Suppressor macrophage treated with lipopolysaccharide for 1 hour (primary cell): ENCODE data around the gene ADAM15.

ENCODE experiments used
- DNase-seq, 3 donors: peaks; one replicate each; pipeline ENCODE4 v3.0.0-alpha.2; 2020 to 2022

Gene ADAM15

DNA sequence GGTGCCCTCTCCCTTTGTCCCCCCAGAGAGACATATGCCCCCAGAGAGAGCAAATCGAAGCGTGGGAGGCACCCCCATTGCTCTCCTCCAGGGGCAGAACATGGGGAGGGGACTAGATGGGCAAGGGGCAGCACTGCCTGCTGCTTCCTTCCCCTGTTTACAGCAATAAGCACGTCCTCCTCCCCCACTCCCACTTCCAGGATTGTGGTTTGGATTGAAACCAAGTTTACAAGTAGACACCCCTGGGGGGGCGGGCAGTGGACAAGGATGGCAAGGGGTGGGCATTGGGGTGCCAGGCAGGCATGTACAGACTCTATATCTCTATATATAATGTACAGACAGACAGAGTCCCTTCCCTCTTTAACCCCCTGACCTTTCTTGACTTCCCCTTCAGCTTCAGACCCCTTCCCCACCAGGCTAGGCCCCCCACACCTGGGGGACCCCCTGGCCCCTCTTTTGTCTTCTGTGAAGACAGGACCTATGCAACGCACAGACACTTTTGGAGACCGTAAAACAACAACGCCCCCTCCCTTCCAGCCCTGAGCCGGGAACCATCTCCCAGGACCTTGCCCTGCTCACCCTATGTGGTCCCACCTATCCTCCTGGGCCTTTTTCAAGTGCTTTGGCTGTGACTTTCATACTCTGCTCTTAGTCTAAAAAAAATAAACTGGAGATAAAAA, 35.9 kb downstream of the ADAM15 start:
- DNase-seq, result no peak

DNA sequence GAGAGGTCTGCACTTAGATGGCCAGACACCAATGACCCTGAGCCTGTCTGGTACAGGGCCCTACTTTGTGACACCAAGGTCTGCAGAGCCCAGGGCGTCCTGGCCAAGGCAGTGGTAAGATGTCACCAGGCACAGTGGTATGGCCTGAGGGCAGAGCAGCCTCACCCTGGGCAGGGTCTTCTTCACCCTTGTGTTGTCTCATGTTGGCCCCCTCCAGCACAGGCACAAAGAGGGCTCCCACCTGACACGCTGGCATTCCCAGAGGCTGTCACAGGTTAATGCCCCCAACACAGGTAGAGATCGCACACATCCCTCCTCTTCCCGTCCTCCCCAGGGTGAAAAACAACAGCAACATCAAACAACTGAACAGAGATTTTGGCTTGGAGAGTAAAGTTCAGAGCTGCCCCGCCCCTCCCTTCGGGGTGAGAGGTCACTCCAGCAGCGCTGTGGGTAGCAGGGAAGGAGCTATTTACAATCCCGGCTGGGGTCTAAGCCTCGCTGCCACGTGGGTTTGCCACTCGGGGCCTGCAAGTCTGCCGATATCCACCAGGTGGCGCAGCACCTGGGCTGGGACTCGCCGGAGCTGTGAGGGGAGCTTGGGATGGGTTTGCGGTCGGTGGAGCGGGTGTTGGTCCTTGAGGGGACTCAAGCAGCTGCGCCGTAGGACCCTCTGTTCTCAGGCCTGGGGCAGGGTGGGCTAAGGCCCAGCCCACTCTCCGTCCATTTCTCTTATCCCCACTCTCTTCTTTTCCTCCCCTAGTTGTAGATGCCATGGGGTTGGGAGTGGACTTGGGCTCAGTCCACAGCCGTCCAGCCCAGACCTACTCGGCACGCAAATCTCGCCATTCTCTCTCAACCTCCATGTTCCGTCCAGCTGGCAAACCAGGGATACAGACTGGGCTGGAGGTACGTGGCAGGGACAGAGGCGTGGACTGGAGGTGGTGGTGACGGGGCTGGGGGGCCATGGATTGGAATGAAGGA, 40.2 kb downstream of the ADAM15 start:
- DNase-seq, result peak; percentile 81 to 86 (median 86)

DNA sequence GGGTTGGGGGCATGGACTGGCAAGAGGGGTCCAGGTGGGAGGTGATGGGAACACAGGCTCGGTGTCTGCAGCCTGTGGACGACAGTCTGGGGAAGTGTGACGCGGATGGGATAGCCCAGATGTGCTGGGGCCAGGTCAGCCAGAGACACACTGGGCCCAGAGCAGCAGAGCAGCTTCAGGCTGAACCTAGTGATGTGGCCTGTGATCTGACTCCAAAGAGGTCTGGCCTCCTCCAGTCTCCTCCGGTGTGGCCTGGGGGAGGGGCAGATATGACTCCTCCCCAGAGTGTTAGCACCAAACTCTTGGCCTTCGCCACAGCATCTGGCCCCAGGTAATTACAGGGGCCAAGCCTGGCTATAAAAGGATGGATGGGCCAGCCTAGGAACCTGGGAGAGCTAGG, 41.0 kb downstream of the ADAM15 start:
- peak in 1 of 3 donors; percentile 17 for DNase-seq

DNA sequence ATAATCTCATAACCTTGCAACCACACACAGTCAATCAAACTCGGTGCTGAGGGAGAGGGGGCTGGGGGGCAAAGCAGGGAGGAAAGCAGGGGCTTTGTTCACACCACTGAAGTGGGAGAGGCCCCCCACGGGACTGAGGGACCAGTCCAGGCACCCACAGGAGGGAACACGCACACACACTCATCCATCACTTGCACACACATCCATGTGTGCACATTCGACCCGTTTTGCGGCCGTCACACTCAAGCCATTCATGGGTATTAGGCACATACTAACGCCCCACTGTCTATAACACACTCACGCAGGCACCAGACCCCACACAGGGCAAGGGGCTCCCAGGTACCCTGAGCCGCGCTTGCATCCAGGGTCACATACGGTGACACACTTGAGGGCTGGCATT, 41.5 kb downstream of the ADAM15 start:
- peak in 1 of 3 donors; percentile 5 for DNase-seq

DNA sequence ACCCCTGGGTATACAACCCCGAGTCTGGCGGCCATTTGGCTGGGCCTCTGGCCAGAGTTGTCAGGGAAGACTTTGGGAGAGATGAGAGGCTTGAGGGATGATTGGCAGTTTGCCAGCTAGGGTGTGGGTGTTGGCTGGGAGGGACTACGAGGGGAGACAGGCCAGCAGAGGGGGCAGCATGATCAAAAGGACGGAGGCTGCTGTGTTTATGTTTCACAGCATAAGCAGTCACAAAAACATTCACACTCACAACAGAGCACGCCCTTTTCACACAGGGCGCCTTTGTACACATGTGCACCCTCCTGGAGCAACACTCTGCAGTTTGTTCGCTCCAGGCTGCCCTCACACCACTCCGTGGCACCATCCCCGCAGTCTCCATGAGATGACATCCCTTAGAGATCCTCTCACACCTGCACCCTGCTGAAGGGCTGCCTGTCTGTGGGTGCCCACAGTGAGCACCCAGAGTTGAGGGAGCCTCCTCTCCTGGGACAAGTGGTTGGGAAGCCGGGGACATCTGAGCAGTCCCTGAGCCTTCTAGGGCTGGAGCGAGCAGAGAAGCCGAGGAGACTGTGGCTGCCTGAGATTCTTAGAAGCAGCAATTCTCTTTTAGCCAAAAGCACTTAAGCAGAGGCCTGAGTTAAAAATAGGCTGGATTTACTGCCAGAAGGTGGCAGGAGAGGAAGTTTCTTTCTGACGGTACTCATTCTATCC, 43.0 kb downstream of the ADAM15 start:
- DNase-seq, result peak; percentile 39 to 47 (median 41)

DNA sequence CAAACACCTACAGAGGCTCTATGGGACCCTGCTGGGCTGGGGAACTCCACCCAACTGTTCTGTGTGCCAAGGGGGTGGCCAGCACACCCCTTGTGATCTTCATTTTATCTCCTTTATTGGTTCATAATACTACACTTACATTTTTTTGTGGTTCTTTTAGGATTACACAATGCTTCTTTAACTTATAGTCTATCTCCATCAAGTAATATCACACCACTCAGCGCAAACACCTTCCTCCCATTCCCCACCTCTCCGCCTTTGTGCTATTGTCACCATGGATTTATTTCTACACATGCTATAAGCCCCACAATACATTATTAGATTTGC, 43.5 kb downstream of the ADAM15 start:
- no peak for DNase-seq

DNA sequence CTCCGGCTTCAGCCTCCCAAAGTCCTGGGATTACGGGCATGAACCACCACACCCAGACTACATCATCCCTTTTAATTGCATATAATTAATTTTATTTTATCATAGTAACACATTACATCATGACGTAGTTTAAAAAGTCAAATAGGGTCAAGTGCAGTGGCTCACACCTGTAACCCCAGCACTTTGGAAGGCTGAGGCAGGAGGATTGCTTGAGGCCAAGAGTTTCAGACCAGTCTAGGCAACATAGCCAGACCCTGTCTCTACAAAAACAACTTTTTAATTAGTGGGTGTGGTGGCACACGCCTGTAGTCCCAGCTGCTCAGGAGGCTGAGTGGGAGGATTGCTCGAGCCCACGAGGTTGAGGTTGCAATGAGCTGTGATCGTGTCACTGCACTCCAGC, 48.2 kb downstream of the ADAM15 start:
- no peak for DNase-seq

DNA sequence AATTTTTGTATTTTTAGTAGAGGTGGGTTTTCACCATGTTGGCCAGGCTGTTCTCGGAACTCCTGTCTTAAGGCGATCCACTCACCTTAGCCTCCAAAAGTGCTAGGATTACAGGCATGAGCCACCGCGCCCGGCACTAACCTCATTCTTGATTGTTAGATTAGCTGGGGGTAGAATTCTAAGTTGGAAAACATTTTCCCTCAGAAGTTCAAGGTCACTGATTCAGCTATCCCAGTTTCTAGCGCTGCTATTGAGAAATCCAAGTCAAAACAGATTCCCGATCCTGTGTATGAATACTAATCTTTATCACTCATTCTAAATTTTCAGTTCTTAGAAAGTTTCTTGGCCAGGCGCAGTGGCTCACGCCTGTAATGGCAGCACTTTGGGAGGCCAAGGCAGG, 52.2 kb downstream of the ADAM15 start:
- no peak for DNase-seq

DNA sequence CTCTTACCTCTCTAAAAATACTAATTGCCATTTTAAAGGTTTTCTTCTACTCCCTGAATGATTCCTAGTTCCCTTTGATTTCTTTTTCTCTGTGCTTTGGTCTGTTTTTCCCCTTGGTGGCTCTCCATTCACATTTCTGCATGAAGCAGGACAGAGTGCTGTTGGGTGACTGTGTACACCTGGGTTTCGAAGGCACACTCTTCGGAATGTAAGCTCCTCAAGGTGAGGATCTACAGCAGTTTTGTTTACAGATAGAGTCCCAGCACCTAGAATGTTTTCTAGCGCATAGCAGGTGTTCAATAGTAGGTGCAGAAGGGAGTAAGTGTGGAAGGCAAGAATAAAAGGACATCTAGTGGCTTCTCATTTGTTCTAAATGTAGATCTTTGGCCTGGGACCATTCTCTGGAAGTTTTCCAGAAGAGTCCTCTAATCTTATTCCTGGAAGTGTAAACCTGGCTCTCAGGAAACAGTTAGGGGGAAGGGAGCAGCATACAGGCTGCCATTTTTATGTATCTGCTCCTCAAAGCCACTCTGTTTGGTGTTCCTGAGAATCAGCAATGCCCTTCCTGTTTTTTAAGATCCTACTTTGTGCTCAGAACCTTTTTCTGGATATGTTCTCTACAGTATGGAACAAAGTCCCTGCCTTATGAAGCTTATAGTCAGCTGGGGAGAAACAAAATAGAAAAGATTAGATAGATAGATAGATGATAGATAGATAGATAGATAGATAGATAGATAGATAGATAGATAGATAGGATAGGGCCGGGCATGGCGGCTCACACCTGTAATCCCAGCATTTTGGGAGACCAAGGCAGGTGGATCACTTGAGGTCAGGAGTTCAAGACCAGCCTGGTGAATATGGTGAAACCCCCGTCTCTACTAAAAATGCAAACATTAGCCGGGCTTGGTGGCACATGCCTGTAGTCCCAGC, 53.8 kb downstream of the ADAM15 start:
- no peak for DNase-seq

DNA sequence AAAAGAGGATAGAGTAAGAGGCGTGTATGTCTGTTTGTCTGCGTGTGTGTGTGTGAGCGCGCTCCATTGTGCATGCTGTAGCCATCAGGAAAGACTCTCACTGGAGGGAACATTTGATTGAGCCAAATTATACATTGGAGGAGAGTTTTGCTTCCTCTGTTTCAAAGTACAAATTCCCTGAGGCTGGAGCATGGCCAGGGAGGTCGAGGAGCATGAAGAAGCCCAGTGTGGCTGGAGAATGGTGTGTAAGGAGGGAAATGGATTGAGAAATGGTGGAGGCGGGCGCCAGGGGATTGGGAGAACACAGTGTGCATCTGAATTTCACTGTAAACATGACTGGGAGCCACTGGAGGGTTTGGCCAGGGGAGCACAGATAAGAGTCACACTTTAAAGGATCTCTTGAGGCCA, 54.5 kb downstream of the ADAM15 start:
- no peak for DNase-seq

DNA sequence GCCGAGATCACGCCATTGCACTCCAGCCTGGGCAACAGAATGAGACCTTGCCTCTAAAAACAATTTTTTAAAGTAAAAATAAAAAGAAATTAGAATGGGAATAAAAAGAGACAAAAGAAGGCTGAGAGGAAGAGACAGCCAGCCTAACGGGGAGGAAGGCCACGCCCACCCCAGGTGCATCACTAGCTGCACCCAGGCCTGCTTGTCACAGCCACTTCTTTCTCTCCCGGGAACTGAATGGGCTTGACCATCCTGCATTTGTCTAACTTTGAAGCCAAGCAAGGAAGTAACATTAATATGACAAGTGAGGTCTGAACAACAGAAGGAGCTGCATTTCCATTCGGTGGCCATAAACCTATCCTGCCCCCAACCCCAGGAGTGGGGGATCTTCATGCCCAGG, 55.7 kb downstream of the ADAM15 start:
- DNase-seq, result no peak

DNA sequence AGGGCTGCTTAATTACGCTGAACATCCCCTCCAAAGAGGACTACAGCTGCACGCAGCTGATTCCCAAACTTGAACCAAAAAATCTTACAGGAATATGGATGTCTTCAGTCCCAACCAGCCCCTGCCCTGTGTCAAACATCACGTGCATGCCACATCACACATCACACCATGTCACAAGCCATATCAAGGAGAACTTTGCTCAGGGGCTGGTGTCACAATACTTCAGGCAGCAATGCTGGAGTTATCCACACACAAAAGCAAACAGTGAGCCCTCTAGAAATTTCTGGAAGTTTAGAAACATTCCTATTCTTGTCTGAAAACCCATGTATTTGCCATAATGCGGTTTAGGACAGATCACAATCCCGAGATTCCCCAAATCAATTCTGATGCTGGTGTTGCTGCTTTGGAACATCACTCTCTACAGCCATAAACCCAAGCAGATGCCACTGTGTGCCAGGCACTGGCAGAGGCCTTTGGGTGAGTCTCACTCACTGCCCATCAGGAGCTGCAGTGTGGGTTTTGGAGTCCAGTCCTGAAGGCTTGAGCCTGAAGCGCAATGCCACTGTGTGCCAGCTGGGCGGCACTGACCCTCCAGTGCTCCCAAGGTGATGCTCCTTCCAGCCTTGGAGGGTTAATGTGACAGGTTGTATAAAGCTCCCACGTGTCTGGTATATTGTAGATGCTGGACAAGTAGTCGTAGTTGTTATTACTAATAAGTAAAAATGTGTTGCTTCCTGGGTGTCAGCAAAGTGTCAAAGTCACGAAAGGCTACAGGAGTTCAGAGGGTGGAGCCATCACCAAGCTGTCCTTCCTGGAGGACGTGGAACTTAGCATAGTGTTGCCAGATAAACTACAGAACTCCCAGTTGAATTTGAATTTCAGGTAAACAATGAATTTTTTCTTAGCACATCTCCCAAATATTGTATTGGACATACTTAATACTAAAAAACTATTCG, 56.5 kb downstream of the ADAM15 start:
- no peak for DNase-seq

DNA sequence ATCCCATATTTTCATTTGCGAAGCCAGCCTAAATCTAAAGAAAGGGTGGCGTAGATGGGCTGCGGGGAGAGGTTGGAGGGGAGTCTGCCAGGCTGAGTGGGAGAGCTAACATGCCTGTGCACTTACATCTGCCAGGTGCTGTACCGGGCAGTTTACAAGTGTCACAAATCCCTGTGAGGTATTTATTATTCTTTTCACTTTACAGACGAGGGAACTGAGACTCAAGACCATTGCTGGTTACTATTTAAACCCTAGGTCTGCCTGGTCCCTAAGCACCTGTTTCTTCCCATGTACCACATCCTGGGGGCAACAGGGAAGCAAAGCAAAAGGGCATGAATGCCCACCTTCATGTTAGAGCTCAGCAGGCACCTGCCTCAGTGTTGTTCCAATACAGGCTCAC, 57.2 kb downstream of the ADAM15 start:
- no peak for DNase-seq

DNA sequence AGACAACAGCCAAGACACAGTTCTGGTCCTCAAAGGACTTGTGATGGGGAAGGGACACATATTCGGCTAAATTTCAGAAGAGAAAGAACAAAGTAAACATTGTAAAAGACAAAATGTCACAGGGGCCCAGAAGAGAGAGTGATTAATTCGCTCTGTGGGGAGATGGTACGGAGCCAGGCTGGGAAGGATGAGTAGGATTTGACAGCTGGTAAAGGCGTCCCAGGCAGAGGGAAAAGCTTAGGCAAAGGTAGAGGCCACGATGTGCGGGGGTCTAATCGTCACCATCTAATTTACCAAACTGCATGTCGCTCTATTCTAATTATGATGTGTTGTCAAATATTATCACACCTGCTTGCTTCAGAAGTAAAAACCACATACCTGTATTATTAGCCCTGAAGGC, 59.3 kb downstream of the ADAM15 start:
- no peak for DNase-seq

DNA sequence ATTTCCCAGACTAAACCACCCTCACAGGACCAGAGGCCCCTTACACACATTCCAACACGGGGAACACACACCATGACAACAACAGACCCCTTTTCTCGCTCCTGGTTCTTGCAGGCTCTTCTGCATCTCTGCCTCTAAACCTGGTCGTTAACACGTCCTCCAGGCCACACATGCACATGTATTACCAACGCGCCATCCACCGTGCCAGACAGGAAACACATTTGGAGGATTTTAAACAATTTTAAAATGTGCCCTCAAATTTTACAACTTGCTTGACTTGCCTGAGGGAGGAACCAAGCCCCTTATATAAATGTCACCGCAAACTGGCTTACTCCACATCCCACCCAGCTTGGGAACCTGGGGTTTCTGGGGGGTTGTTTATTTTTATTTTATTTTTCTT, 59.7 kb downstream of the ADAM15 start:
- no peak for DNase-seq
